DMS153 treated with DMSO at 0.1 percent for 48 hours (cell line): ENCODE results near the gene RBM20.

ENCODE experiments used
- DNase-seq: peaks from one replicate; lab custom pipeline; 2025; ENCODE audit not compliant: unreplicated experiment; lab: John Stamatoyannopoulos, UW

The RBM20 gene

DNA sequence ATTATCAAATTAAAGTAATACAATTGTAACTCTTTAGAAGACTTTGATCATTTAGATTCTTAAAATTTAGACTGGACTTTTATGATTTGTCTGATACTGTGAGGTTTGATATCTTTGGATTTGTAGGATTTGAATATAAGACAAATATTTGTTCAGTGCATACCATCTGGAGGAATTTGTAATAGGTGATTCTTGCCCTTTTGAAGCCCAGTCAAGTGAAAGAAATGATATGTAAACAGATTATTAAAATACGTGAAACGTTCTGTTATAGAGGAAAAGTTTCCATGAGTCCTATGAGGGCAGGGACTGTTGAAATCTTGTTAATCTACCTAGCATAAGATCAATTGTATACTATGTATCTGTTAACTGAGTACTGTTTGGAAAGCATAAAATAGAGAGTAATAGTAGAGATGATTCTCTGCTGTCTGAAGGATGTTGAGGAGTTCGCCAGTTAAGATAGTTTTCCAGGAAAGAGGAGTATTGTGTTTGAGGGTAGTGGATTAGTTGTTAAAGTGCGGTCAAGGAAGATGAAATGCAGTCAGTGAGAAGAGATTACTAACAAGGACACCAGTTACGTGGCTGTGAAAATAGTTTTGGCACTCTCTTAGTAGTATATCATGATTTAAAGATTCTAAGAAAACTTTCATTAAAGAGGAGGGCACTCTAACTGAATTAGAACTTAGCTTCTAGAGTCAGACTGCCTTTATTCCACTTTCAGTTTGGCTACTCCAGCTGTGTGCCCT lies 242.0 kb downstream of the RBM20 start:
- DNase-seq: no peak

- DNase-seq: no peak
Observed at GRCh38 chr10:110887560-110887959, 243.4 kb downstream of the RBM20 start.
